ENCODE data around the gene BPIFB2. TPM values are rescaled to one million over a fixed set of nuclear protein-coding genes. Genes with fewer than 3 reads are reported as not detected.

The BPIFB2 gene
- total RNA-seq, 4 donors from 2014 or later: 0.19 to 93.5 (median 1.6) TPM; not detected in 1

DNA sequence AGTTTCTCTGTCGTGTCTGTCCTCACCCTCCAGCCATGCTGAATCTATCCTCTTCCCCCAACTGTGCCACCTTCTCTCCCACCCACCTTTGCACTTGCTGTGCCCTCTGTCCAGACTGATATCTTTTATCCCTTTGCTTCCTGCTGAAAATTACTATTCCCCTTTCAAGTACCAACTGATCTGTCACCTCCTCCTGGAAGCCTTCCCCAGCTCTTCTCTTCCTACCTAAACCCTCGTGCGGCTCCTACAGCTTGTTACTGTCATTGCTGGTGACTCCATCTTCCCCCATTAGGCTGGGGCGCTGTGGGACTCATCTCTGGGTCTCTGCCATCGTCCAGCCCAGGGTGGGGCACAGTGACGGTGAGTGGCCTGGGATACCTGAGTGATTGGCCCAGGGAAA, 25.1 kb downstream of the BPIFB2 start:
- Histone ChIP-seq H3K9me3 (no peaks in the 10 kb centered on the region), H3K4me3 (no peak overlapping the region), H3K4me1 (no peaks in the 10 kb centered on the region), H3K36me3 (no peaks in the 10 kb centered on the region), H3K27ac (no peak overlapping the region), H3K27me3 (peaks cover 0 to 25% (median 0%) of the 10 kb centered on the region in 4 donors)
- intact Hi-C loops (cut with DNase I): no loop called here
- no peak for DNase-seq
- WGBS, 2 donors: 66 to 71% methylated on average over 3 to 5 of the region's 6 CpGs
- TF ChIP-seq, protein P1, sequence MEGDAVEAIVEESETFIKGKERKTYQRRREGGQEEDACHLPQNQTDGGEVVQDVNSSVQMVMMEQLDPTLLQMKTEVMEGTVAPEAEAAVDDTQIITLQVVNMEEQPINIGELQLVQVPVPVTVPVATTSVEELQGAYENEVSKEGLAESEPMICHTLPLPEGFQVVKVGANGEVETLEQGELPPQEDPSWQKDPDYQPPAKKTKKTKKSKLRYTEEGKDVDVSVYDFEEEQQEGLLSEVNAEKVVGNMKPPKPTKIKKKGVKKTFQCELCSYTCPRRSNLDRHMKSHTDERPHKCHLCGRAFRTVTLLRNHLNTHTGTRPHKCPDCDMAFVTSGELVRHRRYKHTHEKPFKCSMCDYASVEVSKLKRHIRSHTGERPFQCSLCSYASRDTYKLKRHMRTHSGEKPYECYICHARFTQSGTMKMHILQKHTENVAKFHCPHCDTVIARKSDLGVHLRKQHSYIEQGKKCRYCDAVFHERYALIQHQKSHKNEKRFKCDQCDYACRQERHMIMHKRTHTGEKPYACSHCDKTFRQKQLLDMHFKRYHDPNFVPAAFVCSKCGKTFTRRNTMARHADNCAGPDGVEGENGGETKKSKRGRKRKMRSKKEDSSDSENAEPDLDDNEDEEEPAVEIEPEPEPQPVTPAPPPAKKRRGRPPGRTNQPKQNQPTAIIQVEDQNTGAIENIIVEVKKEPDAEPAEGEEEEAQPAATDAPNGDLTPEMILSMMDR (IDR thresholded peaks at IDR 0.05): no peak
- TF ChIP-seq POLR2A (IDR thresholded peaks at IDR 0.05): no peak

- H3K36me3 ChIP-seq: no peaks in the 10 kb centered on the region
- TF ChIP-seq POLR2A (IDR thresholded peaks at IDR 0.05): no peak
- TF ChIP-seq, protein P1 (IDR thresholded peaks at IDR 0.05): no peak
- H3K9me3 ChIP-seq: no peaks in the 10 kb centered on the region
- WGBS, 2 donors: 55 to 67% methylated on average over 3 to 5 of the region's 5 CpGs
- intact Hi-C loops (cut with DNase I): no loop called here
- H3K27ac ChIP-seq: no peak overlapping the region
- no peak for DNase-seq
- peaks cover 0 to 17% (median 0%) of the 10 kb centered on the region in 4 donors for H3K27me3 ChIP-seq
- H3K4me1 ChIP-seq: no peaks in the 10 kb centered on the region
- H3K4me3 ChIP-seq: no peak overlapping the region
Measured at GRCh38 chr20:33033381-33033780, 25.9 kb downstream of the BPIFB2 start.

- WGBS, 2 donors: 59 to 85% methylated on average over 3 to 5 of the region's 5 CpGs
- no peaks in the 10 kb centered on the region for H3K4me1 ChIP-seq
- no peaks in the 10 kb centered on the region for H3K36me3 ChIP-seq
- no peak overlapping the region for H3K27ac ChIP-seq
- H3K9me3 ChIP-seq: no peaks in the 10 kb centered on the region
- no peak overlapping the region for H3K4me3 ChIP-seq
- H3K27me3 ChIP-seq: peaks cover 0 to 10% (median 0%) of the 10 kb centered on the region in 4 donors
- TF ChIP-seq, protein P1 (IDR thresholded peaks at IDR 0.05): no peak
- TF ChIP-seq POLR2A (IDR thresholded peaks at IDR 0.05): no peak
- intact Hi-C loops (cut with DNase I): no loop called here
- no peak for DNase-seq
Measured at GRCh38 chr20:33034115-33034514, 26.6 kb downstream of the BPIFB2 start.

DNA sequence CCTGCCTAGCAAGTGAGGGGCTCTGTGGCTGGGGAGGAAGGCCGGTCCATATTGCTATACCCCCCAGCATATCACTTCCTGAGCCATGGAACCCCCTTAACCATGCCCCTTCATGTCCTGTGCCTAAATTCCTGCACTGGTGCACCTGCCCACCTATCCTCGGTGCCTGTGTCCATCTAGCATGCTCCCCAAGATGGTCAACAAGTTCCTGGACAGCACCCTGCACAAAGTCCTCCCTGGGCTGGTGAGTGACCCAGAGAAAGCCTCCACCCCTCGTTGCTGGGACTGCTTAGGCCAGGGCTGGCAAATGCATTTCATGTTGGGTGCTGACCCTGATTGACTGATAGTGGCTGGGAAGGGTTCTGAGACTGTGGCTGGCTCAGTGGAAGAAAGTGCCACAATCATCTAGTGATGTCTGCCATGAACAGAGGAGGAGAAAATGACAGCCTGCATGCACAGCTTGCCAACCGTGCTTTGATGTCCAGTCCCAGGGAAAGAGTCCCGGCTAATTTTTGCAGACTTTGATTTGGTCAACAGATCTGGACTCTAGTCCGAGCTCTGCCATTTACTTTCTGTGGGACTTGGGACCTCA, 27.5 kb downstream of the BPIFB2 start:
- TF ChIP-seq, protein P1 (IDR thresholded peaks at IDR 0.05): no peak
- no peak for TF ChIP-seq POLR2A (IDR thresholded peaks at IDR 0.05)
- 67 to 70% methylated on average over 4 of the region's 6 CpGs for WGBS, 2 donors
- no peak overlapping the region for H3K4me3 ChIP-seq
- intact Hi-C loops (cut with DNase I): no loop called here
- H3K36me3 ChIP-seq: no peaks in the 10 kb centered on the region
- H3K27me3 ChIP-seq: peaks cover 0 to 12% (median 0%) of the 10 kb centered on the region in 4 donors
- H3K9me3 ChIP-seq: no peaks in the 10 kb centered on the region
- no peak for DNase-seq
- no peak overlapping the region for H3K27ac ChIP-seq
- no peaks in the 10 kb centered on the region for H3K4me1 ChIP-seq

- H3K27ac ChIP-seq: no peak overlapping the region
- intact Hi-C loops (cut with DNase I): no loop called here
- H3K27me3 ChIP-seq: peaks cover 0 to 12% (median 0%) of the 10 kb centered on the region in 4 donors
- no peak for TF ChIP-seq POLR2A (IDR thresholded peaks at IDR 0.05)
- TF ChIP-seq, protein P1 (IDR thresholded peaks at IDR 0.05): no peak
- H3K36me3 ChIP-seq: no peaks in the 10 kb centered on the region
- WGBS, 2 donors: 62 to 80% methylated on average over 4 to 5 of the region's 5 CpGs
- H3K9me3 ChIP-seq: no peaks in the 10 kb centered on the region
- H3K4me3 ChIP-seq: no peak overlapping the region
- no peaks in the 10 kb centered on the region for H3K4me1 ChIP-seq
- no peak for DNase-seq
Measured at GRCh38 chr20:33037456-33037855, 30.0 kb downstream of the BPIFB2 start.
